GM12892 (cell line): Measurements from ENCODE around the gene CHST15.

Experiments
- POLR2A ChIP-seq: IDR thresholded peaks from 2 replicates; pipeline ENCODE4 v1.6.1; 2011; ENCODE audit warnings: low read depth, low read length, control low read depth
- POLR2AphosphoS5 ChIP-seq: IDR thresholded peaks from 2 replicates; pipeline ENCODE4 v1.6.1; 2011; ENCODE audit warnings: low read depth, low read length, control low read depth
- TAF1 ChIP-seq: IDR thresholded peaks from 2 replicates; pipeline ENCODE4 v1.6.1; 2011; ENCODE audit warnings: low read depth, mild to moderate bottlenecking, control low read depth, low read length, borderline replicate concordance

DNA sequence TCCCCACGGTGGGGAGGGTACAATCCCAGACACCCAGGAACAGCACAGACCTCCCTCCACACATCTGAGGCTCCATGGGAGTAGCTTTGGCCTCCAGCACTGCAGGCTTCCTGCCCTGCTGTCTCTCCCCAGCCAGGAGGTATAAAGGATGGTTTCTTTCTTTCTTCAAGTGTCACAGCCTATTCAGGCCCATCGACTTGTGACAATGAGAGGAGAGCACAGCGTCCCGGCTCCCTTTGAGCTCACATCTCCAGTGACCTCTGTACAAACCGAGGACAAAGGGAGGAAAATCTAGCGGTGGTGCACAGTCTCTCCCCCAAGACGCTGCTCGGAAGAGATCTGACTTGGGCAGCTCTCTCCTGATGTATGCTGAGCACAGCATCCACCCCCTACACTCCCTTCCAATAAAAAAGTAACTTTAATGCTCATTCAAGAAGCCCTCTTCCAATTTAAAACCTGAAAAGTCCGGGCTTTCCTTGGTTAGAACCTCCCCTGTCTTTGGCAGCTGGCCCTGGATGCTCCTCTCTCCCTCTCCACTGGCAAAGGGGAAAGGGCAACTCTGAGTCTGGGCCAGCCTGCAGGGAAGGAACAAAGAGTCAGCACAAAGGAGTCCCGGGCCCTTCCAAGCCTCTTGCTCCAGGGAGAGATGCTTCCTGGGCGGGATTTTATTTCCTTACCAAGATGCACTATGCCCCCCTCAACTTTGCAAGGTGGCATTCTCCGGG lies 18.0 kb downstream of the CHST15 start:
- TF ChIP-seq POLR2AphosphoS5 (no peak), TAF1 (no peak), POLR2A (no peak)
